Measurements from ENCODE around the gene WEE2. TPM values are rescaled to one million over a fixed set of nuclear protein-coding genes. Genes with fewer than 3 reads are reported as not detected.
"Not testable (repeated sequence)": the region's sequence is repeated elsewhere in the genome, so short reads cannot be mapped to it uniquely, and the experiment has no call there.

WEE2 gene
- total RNA-seq, 6 donors from 2014 or later, result 0.78 TPM; not detected in 5

- no peak for ATAC-seq (ENCODE audit: low FRiP score in 2 of 2)
- no peaks in the 10 kb centered on the region for H3K9me3 ChIP-seq
- H3K4me1 ChIP-seq, result no peaks in the 10 kb centered on the region
- WGBS, 2 donors, result 95 to 96% methylated on average over 3 of the region's 3 CpGs
- no peaks in the 10 kb centered on the region for H3K27me3 ChIP-seq
- TF ChIP-seq POLR2AphosphoS5 (IDR thresholded peaks at IDR 0.05) (no peak), CTCF (IDR thresholded peaks at IDR 0.05) (no peak), EP300 (IDR thresholded peaks at IDR 0.05) (no peak), POLR2A (IDR thresholded peaks at IDR 0.05) (no peak)
- DNase-seq, result no peak
- no peak within 1 kb of the TSS for H3K4me3 ChIP-seq
- peaks cover 0 to 62% (median 20%) of the 10 kb centered on the region in 4 donors for H3K36me3 ChIP-seq
- no peak within 1 kb of the TSS for H3K27ac ChIP-seq
Observed at GRCh38 chr7:141763797-141764196, 55.6 kb downstream of the WEE2 start, which contains the start of gene TAS2R3. TAS2R3 (plus strand) TSS chr7:141764097; CDS start chr7:141764159, 62 bp downstream.

- H3K36me3 ChIP-seq; ATAC-seq (ENCODE audit: low FRiP score in 2 of 2); H3K4me1 ChIP-seq; DNase-seq; H3K9me3 ChIP-seq; H3K27ac ChIP-seq; H3K27me3 ChIP-seq; H3K4me3 ChIP-seq: not testable (repeated sequence)
- 93 to 98% methylated on average over 3 of the region's 3 CpGs for WGBS, 2 donors
Observed at GRCh38 chr7:141770083-141770583, 62.0 kb downstream of the WEE2 start.

GRCh38 chr7:141776374-141776773 lies 68.2 kb downstream of the WEE2 start, which contains the start of gene TAS2R4:
TAS2R4 (plus strand) TSS chr7:141776674; CDS start chr7:141778489, 1,815 bp downstream.
- WGBS, 2 donors, result 92 to 96% methylated on average over 1 of the region's 1 CpG

More at GRCh38 chr7:141776374-141776773, 68.2 kb downstream of the WEE2 start, which contains the start of gene TAS2R4:
- Histone ChIP-seq H3K27me3 (no peaks in the 10 kb centered on the region), H3K4me1 (no peaks in the 10 kb centered on the region), H3K36me3 (peaks cover 0 to 16% (median 4%) of the 10 kb centered on the region in 4 donors), H3K27ac (no peak within 1 kb of the TSS), H3K9me3 (no peaks in the 10 kb centered on the region), H3K4me3 (no peak within 1 kb of the TSS)
- ATAC-seq (ENCODE audit: low FRiP score in 2 of 2) (no peak), DNase-seq (no peak)
- TF ChIP-seq CTCF (IDR thresholded peaks at IDR 0.05) (no peak), EP300 (IDR thresholded peaks at IDR 0.05) (no peak), POLR2AphosphoS5 (IDR thresholded peaks at IDR 0.05) (no peak), POLR2A (IDR thresholded peaks at IDR 0.05) (no peak)

Small RNAs within 50 kb of the gene (small RNA-seq; reads per million reads assigned to genes)
- 0 reads per million in 4 donors for gene RNU1-82P

Other genes with a start within 250 kb of the WEE2 start
- 10 to 100 TPM; 11.5 to 51.3 (median 22.3) TPM for gene AGK, start 156.9 kb upstream of the WEE2 start, total RNA-seq
- gene DENND11, start 6.2 kb upstream of the WEE2 start, total RNA-seq, result 10 to 100 TPM; 17.5 to 36.0 (median 29.1) TPM
- 100 to 1,000 TPM in 1 of 6 donors, 10 to 100 TPM in 5; 30.2 to 114 (median 66.8) TPM for gene SSBP1, start 30.0 kb downstream of the WEE2 start, total RNA-seq
- gene TAS2R3, start 55.7 kb downstream of the WEE2 start, total RNA-seq, result 1 to 10 TPM in 4 of 6 donors, under 1 TPM in 1, not detected in 1; 0.91 to 4.3 (median 1.5) TPM
- 1 to 10 TPM in 4 of 6 donors, under 1 TPM in 2; 0.33 to 3.1 (median 1.3) TPM for gene TAS2R4, start 68.3 kb downstream of the WEE2 start, total RNA-seq
- gene TAS2R5, start 81.9 kb downstream of the WEE2 start, total RNA-seq, result 1 to 10 TPM; 1.3 to 8.4 (median 1.9) TPM
- not detected for gene PRSS37, start 133.1 kb downstream of the WEE2 start, total RNA-seq
- not detected for gene OR9A4, start 208.0 kb downstream of the WEE2 start, total RNA-seq
- 10 to 100 TPM in 2 of 6 donors, 1 to 10 TPM in 3, not detected in 1; 2.4 to 11.6 (median 6.3) TPM for gene CLEC5A, start 238.6 kb downstream of the WEE2 start, total RNA-seq

Measured in upper lobe of left lung (tissue), 6 donors.